ENCODE measurements around the gene SPACA7. TPM values are rescaled to one million over a fixed set of nuclear protein-coding genes. Genes with fewer than 3 reads are reported as not detected.

The SPACA7 gene
- total RNA-seq, 2 experiments from 2014 or later: not detected

DNA sequence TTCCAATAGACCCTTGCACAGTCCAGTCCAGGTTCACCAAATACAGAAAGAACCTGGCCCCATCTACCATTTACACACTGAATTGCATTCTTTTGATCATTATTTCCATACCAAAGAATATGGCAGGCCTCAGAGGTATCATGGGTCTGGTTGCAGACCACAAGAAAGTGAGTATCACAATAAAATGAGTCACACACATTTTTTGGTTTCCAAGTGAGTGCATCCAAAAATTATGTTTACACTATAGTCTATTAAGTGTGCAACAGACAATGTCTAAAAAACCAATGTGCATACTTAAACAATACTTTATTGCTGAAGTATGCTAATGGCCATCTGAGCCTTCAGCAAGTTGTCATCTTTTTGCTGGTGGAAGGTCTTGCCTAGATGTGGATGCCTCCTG is 105.3 kb downstream of the SPACA7 start:
- POLR2A ChIA-PET: no interaction called here

DNA sequence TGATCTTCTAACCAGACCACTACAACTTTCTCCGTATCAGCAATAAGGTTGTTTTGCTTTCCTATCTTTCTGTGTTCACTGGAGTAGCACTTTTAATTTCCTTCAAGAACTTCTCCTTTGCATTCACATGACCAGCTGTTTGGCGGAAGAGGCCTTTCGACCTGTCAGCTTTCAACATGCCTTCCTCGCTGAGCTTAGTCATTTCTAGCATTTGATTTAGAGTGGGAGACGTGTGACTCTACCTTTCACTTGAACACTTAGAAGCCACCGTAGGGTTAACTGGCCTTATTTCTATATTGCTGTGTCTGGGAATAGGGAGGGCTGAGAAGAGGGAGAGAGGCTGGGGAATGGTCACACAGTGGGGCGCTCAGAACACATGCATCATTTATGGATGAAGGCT is 107.1 kb downstream of the SPACA7 start:
- H3K27me3 Mint-ChIP-seq: no peaks in the 10 kb centered on the region
- ChIA-PET POLR2A (interaction anchor here (1.0 kb wide), 1 partner anchor 107 kb away, joined by 3 read pairs; no protein-coding TSS in a partner anchor), CTCF (no interaction called here)
- no peak overlapping the region for H3K27ac Mint-ChIP-seq
- no peak overlapping the region for H3K4me3 Mint-ChIP-seq
- peaks cover 28% of the 10 kb centered on the region for H3K36me3 Mint-ChIP-seq (ENCODE audit: low read depth)
- no peaks in the 10 kb centered on the region for H3K4me1 Mint-ChIP-seq
- H3K9me3 Mint-ChIP-seq: no peaks in the 10 kb centered on the region
- DNase-seq: no peak

More for the DNA sequence above, 105.3 kb downstream of the SPACA7 start:
- H3K4me1 Mint-ChIP-seq: no peaks in the 10 kb centered on the region
- DNase-seq: no peak
- no peak overlapping the region for H3K27ac Mint-ChIP-seq
- CTCF ChIA-PET: no interaction called here
- no peaks in the 10 kb centered on the region for H3K27me3 Mint-ChIP-seq
- H3K9me3 Mint-ChIP-seq: no peaks in the 10 kb centered on the region
- H3K36me3 Mint-ChIP-seq (ENCODE audit: low read depth): peaks cover 18% of the 10 kb centered on the region
- no peak overlapping the region for H3K4me3 Mint-ChIP-seq

Other genes with a start within 250 kb of the SPACA7 start
- gene TUBGCP3, start 211.8 kb downstream of the SPACA7 start, total RNA-seq: 10 to 100 TPM; 56.9 to 57.4 TPM